Kidney tubule cell (primary cell): ENCODE results near the gene C12orf75.
"Not testable (repeated sequence)": the region's sequence is repeated elsewhere in the genome, so short reads cannot be mapped to it uniquely, and the experiment has no call there.

Source experiments
- DNase-seq: peaks from one replicate; pipeline ENCODE4 v3.0.0-alpha.2; 2018; ENCODE audit warnings: low spot score

C12orf75 gene

DNA sequence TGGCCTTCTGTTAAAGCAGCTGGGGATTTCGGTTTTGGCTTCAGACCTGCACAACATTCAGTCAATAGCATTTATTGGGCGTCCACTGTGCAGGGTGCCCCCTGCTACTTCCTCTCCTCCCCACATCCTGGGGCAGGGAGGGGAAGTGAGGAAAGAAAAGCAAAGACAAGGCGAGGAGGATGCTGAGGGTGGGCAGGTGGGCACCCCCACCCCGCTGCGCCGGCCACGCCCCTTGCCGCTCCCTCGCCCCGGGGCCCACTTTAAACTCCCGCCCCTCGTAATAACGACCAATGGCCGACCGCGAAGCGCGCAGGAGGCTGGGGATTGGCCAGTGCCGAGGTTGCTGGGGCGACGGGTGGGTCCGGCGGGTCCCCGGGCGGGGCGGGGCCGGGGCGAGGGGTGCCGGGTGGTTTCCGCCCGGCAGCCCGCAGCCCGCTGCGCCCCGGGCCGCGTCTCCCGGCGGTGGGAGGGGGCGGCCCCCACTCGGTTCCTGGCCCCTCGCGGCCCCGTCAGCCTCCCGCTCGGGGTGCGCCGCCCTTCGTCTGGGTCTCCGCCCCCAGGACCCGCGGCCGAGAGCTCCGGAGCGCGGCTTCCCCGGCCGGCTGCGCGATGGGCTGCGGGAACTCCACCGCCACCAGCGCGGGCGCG, at the start of gene C12orf75:
C12orf75 (plus strand) TSS at position 409 of the 648 bp plus-strand sequence; CDS start at position 610, 201 bp downstream.
- DNase-seq, result peak; percentile 90

- peak; percentile 23 for DNase-seq
These were observed 49.4 kb upstream of the C12orf75 start for GRCh38 chr12:105280966-105281693.

DNA sequence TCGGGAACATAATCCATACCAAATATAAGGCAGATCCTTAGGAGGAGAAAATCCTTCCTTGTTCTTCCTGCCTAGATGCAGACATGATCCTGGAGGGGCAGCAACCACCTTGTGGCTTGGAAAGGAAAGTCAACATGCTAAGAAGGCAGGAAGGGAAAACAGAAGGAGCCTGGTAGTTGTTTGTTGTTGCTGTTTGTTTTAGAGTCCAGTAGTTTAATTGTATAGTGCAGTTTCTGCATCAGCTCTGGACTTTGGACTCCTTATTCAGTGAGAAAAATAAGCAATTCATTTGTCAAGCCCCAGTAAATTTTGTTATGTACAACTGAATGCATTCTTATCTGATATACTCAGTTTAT, 48.8 kb upstream of the C12orf75 start:
- peak; percentile 14 for DNase-seq

DNA sequence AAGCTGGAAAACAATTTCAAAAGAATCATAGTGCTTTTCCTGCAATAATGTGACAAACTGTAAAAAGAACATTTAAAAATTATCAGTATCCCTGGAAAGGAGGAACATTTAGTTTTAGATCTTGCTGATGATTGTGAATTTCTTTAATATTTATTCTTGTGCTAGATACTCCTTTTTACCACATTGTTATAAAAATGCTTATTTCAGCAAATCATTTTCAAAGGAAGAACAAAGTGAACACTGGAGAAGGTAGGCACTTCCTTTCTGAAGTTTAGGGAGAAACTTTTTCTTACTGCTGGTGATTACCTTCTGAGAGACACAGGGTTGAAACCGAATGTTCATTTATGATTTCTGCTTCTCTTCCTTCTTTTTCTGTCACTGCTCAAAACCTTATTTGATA, 45.1 kb upstream of the C12orf75 start:
- DNase-seq, result no peak

- DNase-seq, result no peak
These were observed 43.1 kb upstream of the C12orf75 start for GRCh38 chr12:105287408-105287807.

DNA sequence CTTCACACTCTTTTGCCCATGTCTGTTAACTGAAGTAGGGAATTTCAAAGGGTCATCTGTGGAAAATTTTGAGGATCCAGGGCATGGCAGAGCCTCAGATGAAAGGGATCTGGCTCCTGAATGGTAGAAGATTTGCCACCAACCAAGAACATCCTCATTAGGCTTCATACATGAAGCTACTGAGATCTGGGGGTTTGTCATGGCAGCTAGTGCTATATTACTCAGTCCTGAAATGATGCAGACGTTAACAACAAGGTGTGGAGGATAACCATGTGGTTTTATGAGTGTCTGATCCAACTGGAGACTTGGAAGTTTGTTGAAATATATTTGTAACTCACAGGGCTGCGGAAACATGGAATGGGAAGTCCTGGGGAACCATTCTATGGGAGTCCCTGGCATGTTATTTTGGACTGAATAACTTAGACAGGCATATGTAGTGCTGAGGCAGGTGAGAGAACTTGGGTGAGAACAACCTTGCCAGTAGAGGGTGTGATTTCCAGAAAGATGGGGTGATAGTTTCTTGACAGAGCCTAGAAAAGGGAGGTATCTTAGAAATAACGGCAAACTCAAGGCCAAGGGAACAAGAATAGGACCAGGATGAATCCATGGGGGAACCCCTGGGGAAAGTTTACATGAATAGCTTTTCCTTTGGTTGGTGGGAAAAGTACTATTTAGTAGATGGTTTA, 42.0 kb upstream of the C12orf75 start:
- no peak for DNase-seq

- peak; percentile 83 for DNase-seq
These were observed 41.2 kb upstream of the C12orf75 start for GRCh38 chr12:105289114-105289904.

DNA sequence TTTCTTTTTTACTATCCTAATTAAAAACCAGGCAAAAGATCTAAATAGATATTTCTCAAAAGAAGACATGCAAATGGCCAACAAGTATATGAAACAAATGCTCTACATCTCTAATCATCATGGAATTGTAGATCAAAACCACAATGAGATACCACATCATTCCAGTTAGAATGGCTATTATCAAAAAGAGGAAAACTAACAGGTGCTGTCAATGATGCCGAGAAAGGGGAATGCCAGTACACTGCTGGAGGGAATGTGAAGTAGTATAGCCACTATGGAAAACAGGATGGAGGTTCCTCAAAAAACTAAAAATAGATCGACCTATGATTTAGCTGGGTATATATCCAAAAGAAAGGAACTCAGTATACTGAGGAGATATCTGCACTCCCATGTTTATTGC, 39.0 kb upstream of the C12orf75 start:
- DNase-seq, result no peak

DNA sequence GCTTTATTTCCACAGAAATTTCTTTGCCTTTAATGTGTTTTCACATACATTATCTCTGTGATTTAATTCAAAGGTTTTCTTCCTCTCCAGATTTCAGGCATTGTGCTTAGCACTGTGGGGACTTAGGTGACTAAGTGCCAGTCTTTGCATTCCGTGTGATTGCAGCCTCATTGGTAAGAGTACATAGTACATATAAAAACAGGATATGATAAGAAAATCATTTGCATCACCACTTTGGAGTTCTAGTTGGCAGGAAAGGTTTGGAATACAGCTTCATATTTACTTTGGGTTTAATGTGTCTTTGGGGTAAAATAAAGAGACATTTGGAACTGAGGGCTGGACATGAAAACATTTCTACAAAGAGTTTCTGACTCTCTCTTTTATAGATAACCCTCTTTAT, 37.8 kb upstream of the C12orf75 start:
- DNase-seq, result peak; percentile 36

GRCh38 chr12:105293187-105293586, 37.3 kb upstream of the C12orf75 start:
- no peak for DNase-seq

GRCh38 chr12:105294161-105294560, 36.3 kb upstream of the C12orf75 start:
- no peak for DNase-seq

- DNase-seq, result no peak
These were observed 35.5 kb upstream of the C12orf75 start for GRCh38 chr12:105294886-105295479.

- no peak for DNase-seq
These were observed 34.1 kb upstream of the C12orf75 start for GRCh38 chr12:105296116-105297089.

DNA sequence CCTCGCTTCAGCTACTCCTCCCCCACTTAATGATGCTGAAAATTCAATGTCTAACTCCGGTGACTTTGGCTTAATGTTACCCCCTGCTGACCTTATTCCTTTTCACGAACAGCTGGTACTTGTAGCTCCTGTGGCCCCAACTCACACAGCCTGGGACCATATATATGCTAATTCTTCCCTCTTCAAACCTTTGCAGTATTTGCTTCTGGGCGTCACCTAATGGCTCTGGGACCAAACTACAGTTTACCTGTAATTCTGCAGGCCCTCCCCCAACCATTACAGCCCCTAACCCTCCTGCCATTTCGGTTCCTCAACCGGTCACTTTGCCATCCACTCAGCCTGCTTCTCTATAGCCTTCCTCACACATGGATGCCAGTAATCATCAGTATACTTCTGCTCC, 29.6 kb upstream of the C12orf75 start:
- no peak for DNase-seq

DNA sequence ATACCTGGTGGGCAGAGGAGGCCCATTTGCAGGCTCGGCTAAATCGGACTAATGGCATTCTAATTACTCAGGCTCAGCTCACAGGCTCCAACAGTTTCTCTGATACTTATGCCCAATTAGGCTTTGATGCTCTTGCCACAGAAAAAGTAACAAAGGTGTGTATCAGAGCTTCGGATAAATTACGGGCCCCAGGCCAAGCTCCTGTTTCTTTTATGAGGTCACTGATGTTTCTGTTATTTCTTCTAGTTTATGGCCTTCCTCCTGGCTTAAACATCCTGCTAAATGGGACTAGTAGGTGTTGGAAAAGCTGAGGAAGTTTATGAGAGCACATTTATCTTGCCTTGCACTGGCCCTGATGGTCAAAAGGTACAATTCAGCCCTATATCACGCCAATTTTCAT, 28.8 kb upstream of the C12orf75 start:
- DNase-seq, result no peak

- DNase-seq, result not testable (repeated sequence)
These were observed 27.5 kb upstream of the C12orf75 start for GRCh38 chr12:105302986-105303385.

- not testable (repeated sequence) for DNase-seq
These were observed 25.9 kb upstream of the C12orf75 start for GRCh38 chr12:105304626-105305025.

GRCh38 chr12:105307601-105308314, 22.7 kb upstream of the C12orf75 start:
- not testable (repeated sequence) for DNase-seq

DNA sequence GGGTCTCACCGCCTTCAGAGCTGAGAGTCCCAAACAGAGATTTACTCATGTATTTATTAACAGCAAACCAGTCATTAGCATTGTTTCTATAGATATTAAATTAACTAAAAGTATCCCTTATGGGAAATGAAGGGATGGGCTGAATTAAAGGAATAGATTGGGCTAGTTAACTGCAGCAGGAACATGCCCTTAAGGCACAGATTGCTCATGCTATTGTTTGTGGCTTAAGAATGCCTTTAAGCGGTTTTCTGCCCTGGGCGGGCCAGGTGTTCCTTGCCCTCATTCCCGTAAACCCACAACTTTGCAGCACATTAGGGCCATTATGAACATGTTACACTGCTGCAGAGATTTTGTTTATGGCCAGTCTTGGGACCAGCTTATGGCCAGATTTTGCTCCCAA, 21.7 kb upstream of the C12orf75 start:
- DNase-seq, result not testable (repeated sequence)

DNA sequence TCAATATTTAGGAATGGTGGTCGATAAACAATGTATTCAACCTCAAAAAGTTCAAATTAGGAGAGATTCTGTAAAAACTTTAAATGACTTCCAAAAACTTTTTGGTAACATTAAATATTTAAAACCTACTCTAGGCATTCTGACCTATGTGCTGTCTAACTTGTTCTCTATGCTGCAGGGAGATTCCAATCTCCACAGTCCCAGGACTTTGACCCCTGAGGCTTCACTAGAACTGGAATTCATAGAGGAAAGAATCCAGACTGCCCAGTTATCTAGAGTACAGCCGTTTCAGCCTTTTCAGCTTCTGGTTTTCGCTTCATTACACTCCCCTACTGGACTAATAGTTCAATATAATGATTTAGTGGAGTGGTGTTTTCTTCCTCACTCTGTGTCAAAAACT, 21.1 kb upstream of the C12orf75 start:
- DNase-seq, result not testable (repeated sequence)
